DMS114 treated with DMSO at 0.1 percent for 48 hours (cell line): ENCODE measurements around the gene PTPMT1.
"Not testable (repeated sequence)": the region's sequence is repeated elsewhere in the genome, so short reads cannot be mapped to it uniquely, and the experiment has no call there.

Source experiments
- DNase-seq: peaks from one replicate; lab custom pipeline; 2025; ENCODE audit not compliant: unreplicated experiment; lab: John Stamatoyannopoulos, UW

Gene PTPMT1, protein sequence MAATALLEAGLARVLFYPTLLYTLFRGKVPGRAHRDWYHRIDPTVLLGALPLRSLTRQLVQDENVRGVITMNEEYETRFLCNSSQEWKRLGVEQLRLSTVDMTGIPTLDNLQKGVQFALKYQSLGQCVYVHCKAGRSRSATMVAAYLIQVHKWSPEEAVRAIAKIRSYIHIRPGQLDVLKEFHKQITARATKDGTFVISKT

DNA sequence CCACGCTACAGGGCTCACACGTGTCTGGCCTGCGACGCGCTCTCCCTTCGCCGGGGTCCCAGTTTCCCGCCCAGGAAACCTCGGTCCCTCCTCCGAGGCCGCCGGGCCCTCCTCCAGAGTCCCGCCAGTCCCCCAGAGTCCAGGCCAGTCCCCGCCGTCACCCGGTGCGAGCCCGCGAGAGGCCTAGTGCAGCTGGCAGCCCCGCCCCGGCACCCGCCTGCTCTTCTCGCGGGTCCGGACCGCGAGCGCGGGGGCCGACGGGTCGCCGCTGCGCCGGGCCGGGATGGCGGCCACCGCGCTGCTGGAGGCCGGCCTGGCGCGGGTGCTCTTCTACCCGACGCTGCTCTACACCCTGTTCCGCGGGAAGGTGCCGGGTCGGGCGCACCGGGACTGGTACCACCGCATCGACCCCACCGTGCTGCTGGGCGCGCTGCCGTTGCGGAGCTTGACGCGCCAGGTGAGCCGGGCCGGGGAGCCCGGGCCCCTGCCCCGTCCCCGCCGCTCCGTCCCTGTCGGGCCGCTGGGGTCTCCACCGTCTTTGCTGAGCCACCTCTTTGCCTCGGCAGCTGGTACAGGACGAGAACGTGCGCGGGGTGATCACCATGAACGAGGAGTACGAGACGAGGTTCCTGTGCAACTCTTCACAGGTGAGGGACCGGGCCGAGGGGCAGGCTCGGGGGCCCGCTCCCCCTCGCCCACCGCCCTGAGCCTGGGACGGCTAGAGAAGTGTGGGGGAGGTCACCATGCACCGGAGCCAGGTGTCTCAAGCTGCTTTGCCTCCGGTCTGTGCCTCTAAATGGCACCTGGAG lies at the start of gene PTPMT1:
TSS of gene PTPMT1 (plus strand) at position 260 of the 809 bp plus-strand sequence. CDS start at position 284, 24 bp downstream.
- DNase-seq, result peak; percentile 49

DNA sequence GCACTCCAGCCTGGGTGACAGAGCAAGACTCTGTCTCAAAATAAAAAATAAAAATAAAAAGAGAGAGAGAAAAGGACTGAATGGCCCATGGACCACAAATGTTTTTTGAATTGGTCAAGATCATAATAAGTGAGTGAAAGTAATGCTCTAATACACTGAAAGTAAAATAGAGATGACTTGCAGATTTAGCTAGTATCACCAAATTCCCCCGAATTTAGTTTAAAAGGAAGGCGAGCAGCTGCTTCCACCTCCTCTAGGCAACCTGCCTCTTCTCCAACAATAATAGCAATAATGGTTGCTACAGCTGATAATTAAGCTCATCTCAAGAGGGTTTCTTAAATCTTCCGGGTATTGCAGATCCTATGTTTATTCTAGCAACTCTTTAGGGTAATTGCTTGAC lies 49.2 kb upstream of the PTPMT1 start:
- DNase-seq, result no peak

DNA sequence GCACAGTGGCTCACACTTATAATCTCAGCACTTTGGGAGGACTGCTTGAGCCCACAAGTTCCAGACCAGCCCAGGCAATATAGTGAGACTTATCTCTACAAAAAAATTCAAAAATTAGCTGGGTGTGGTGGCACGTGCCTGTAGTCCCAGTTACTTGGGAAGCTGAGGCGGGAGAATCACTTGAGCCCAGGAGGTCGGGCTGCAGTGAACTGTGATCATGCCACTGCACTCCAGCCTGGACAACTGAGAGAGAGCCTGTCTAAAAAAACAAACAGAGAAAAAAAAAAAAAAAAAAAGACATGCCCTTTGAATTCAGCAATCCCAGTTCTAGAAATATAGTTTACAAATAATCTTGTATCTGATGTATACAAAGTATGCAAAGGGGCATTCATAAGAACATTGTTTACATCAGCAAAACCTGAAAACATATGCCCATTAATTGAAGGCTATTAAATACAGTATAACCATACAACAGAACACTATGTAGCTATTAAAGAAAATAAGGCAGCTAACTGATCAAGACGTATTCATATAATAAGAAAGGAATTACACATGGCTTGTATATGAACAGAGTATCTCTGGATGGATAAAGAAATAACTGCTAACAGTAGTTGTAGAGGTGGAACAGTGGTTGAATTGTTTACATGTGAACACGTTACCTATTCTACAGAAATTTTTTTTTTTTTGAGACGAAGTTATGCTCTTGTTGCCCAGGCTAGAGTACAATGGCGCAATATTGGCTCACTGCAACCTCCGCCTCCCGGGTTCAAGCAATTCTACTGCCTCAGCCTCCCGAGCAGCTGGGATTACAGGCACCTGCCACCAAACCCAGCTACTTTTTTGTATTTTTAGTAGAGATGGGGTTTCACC lies 48.2 kb upstream of the PTPMT1 start:
- DNase-seq, result no peak

- DNase-seq, result no peak
Observed at GRCh38 chr11:47518212-47518964, 47.0 kb upstream of the PTPMT1 start.

GRCh38 chr11:47523490-47524225 lies 41.7 kb upstream of the PTPMT1 start:
- no peak for DNase-seq

DNA sequence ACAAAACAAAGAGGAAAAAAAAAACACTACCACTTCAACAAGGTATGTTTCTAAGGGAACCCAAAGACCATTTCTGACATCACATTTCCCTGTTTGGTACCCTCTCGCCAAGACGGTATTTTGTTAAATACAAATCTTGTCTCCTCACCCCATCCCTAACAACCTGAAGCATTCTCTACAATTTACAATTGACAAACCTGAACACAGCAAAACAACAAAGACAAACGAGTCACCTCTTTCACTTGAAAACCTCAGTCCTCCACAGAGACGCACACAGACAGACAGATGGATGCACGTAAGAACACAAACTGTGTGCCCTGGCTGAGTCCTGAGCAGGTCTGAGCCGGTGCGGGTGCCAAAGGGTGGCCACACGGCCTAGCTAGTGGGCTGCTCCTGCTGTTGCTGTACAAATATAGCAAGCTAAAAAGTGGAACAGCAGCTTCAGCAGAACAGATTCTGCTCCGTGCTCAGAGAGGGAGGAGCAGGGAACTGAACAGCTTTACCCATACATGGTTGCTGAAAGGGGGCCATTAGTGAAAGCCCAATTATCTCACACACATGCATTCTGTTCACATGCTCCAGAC lies 41.0 kb upstream of the PTPMT1 start:
- DNase-seq, result no peak

- DNase-seq, result not testable (repeated sequence)
Observed at GRCh38 chr11:47526032-47526431, 39.4 kb upstream of the PTPMT1 start.

DNA sequence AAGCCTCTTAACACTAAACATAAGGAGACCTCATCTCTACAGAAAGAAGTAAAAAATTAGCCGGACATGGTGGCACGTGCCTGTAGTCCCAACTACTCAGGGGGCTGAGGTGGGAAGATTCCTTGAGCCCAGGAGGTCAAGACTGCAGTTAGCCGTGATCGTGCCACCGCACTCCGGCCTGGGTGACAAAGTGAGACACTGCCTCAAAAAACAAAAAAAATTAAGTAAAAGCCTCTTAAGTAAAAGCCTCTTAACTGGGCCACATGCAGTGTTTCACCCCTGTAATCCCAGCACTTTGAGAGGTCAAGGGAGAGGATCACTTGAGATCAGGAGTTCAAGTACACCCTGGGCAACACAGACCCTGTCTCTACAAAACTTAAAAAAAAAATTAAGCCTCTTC lies 38.2 kb upstream of the PTPMT1 start:
- no peak for DNase-seq

GRCh38 chr11:47529951-47530350 lies 35.4 kb upstream of the PTPMT1 start:
- no peak for DNase-seq

GRCh38 chr11:47530721-47531120 lies 34.7 kb upstream of the PTPMT1 start:
- DNase-seq, result not testable (repeated sequence)

- no peak for DNase-seq
Observed at GRCh38 chr11:47531666-47532065, 33.7 kb upstream of the PTPMT1 start.

DNA sequence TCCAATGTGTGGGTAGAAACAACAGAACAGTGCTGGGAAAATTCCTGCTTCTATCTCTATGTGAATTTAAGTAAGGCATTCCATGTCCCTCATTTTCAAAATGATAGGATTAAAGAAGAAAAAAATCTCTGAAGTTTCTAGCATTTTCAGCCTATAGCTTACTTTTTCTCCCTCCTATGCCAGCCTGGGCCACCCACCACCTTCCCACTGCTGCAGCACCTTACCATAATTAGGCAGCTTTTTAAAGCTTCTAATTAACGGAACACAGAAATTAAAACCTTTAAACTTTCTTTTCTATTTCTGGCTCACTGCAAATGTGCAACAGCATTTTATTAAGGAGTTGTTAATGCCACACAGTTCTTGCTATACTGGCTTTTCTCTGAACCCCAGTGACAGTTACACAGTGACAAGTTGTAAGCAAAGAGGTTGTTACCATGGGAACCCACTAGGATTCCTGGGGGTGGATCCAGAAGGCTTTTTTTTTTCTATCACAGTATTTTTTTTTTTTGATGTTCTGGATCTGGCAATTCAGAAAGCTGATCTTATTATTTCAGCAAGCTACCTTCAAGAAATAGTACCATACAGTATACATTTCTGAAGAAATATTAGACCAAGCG lies 32.7 kb upstream of the PTPMT1 start:
- no peak for DNase-seq

DNA sequence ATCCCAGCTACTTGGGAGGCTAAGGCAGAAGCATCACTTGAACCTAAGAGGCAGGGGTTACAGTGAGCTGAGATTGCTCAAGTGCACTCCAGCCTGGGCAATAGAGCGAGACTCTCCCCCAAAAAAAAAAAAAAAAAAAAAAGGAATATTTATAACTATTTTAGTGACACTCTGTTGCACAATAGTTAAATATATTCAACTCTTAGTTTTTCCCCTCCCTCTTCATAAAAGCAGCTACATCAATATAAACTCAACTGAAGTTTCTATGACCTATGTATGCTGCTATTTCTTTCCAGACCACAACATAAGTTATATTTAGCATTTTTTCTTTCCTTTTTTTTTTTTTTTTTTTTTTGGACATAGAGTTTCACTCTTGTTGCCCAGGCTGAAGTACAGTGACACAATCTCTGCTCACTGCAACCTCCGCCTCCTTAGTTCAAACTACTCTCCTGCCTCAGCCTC lies 31.7 kb upstream of the PTPMT1 start:
- no peak for DNase-seq

DNA sequence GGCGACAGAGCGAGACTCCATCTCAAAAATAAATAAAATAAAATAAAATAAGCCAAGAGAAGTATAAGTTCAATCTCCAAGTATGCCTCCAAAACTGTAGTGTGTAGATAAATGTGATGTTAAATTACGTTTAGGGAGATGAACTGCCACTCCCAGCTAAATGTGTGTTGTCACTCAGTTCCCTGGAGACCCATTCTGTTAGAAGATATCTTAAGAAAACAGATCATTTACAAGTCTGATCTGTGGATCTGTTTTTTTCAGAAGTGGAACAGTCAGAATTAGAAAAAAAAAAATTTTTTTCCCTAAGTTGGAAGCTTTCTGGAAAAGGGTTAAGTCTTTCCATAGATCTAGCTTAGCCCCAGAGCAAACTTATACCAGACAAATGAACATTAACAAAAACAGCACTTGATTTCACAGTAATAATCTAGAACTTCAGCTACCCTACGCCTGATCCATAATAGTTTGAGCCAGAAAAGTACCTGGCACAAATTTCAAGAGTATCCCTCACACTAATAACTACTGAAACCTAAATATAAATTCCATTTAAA lies 30.6 kb upstream of the PTPMT1 start:
- no peak for DNase-seq

- no peak for DNase-seq
Observed at GRCh38 chr11:47536915-47537314, 28.5 kb upstream of the PTPMT1 start.

GRCh38 chr11:47538741-47539565 lies 26.4 kb upstream of the PTPMT1 start:
- no peak for DNase-seq

DNA sequence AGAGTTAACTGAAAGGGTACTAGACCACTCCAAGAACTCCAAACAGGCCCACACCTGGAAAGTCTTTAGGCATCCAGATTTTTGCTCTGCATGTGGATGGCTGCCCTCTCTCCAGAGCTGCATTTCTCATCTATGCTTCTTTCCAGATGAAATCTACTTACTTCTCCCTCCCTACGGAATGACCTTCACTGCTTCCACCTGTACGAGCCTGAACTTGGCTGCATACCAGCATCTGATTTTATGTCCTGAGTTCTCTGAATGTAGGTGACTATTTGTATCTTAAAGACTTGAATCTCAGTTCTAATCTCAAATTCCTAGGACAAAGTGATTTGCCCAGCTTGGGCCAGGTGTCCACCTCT lies 25.7 kb upstream of the PTPMT1 start:
- no peak for DNase-seq

DNA sequence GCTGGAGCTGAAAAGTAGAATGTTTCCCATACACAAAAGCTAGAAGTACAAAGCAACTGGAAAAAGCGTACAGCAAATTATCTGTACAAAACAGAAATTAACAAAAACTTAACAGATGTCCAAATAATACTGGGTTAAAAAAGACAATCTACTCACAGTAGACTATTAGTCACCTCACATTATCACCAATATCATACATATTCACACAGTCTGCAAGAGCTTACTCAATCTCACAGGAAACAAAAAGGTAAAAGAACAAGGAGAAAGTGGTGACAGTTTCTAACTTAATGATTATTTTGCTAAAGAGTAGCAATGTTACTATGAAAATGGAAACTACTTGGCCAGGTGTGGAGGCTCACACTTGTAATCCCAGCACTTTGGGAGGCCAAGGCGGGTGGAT lies 24.3 kb upstream of the PTPMT1 start:
- no peak for DNase-seq
